ENCODE results near the gene MBP.

GRCh38 chr18:76962851-76963250 lies 169.7 kb downstream of the MBP start:
- TF ChIP-seq, protein P1, sequence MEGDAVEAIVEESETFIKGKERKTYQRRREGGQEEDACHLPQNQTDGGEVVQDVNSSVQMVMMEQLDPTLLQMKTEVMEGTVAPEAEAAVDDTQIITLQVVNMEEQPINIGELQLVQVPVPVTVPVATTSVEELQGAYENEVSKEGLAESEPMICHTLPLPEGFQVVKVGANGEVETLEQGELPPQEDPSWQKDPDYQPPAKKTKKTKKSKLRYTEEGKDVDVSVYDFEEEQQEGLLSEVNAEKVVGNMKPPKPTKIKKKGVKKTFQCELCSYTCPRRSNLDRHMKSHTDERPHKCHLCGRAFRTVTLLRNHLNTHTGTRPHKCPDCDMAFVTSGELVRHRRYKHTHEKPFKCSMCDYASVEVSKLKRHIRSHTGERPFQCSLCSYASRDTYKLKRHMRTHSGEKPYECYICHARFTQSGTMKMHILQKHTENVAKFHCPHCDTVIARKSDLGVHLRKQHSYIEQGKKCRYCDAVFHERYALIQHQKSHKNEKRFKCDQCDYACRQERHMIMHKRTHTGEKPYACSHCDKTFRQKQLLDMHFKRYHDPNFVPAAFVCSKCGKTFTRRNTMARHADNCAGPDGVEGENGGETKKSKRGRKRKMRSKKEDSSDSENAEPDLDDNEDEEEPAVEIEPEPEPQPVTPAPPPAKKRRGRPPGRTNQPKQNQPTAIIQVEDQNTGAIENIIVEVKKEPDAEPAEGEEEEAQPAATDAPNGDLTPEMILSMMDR (IDR thresholded peaks at IDR 0.05; ENCODE audit: low read length), result no peak
- no peak for TF ChIP-seq EZH2 (IDR thresholded peaks at IDR 0.05; ENCODE audit: borderline replicate concordance, low read length)
